Stimulated activated naive CD8-positive, alpha-beta T cell treated with anti-CD3 and anti-CD28 coated beads, Interleukin-15, Interleukin-2, amounts not matched to agents 100 U/mL and 50 U/mL, for 24 hours (primary cell): Measurements from ENCODE around the gene HSD17B14.
"Not testable (repeated sequence)": the region's sequence is repeated elsewhere in the genome, so short reads cannot be mapped to it uniquely, and the experiment has no call there.

ENCODE experiments used
- ATAC-seq: fragments of 150-1000 bp; cut with Tn5 transposase; one replicate; pipeline ENCODE4 v1.10.0; 2021
- DNase-seq: peaks from one replicate; pipeline ENCODE4 v3.0.0; 2021

Gene HSD17B14

DNA sequence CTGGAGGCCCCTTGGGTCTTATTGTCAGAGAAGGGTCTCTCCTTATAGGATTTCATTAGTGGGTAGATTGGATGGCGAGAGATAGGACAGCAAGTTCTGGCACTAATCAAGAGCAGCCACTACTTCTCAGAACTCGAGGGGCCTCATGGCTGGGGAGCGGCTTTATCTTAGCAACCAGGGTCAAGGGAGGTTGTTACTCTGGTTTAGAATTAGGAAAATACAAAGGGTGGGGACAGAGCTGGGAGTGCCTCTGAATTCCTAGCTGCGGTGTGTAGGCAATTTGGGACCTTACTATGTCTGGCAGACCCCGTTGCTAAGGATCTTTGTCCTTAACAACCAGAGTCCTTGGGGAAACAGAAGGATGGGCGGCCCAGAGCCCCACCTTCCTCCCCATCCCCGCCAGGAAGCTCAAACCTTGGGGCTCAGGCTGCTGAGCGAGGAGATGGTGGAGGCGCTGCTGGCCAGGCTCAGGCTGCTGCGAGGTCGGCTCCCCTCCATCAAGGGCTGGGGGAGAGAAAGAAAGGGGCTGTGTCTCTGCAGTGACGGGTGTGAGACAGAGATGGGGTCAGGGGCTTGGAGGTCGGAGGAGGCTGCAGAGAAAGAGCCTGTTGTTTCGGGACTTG lies 30.9 kb upstream of the HSD17B14 start:
- no peak for DNase-seq
- no peak for ATAC-seq

DNA sequence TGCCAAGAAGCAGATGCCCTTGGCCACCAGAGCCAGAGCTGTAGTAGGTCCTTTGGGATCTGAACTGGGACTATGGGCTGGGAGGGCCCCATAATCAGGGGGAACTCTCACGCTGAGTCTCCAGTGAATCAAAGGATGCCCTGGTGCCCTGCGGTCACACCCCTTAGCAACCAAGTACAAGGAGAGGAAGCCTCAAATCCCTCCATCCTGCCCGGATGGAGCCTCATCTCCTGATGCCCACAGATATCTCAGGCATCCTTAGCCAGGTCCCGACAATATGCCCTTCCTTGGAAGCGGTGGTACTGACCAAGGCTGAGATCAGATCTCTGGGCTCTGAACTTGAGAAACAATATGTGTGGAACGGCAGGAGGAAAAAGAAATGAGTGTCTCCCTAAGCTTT lies 30.4 kb upstream of the HSD17B14 start:
- no peak for DNase-seq

DNA sequence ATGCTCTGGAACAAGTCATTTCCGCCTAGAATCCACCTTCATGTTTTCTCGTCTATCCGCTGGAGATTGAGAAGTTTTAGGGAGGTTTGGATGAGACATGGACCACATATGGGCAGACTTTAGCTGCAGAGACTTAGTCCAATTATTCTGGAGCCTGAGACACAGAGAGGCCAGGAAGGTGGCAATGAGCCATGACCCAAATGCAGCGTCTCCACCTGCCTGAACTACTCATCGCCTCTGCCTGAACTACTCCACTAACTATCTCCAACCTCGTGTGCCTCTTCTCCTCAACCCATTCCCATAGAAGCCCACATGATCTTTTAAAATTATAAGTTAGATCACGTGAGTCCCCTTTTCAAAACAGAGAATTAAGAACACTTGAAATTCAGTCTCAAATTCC lies 26.5 kb upstream of the HSD17B14 start:
- no peak for ATAC-seq
- no peak for DNase-seq

More for the DNA sequence above, 30.4 kb upstream of the HSD17B14 start:
- no peak for ATAC-seq

DNA sequence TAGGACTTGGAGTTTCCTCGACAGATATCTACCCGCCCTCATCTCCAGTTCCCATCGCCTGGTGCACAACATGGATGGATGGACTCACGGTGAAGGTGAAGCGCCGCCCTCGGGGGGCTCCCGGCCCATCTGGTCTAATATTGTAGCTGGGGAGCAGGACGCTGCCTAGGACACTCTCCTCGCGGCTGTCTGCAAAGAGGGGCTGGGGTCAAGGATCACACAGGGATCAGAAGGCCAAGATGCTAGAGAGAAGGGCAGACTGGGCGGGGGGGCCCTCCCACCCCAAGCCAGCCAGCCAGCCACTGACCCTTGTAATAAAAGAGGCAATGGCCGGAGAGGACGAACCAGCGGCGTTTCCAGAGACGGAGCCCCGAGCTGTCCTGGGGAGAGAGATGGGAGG lies 25.0 kb upstream of the HSD17B14 start:
- ATAC-seq (no peak), DNase-seq (no peak)

DNA sequence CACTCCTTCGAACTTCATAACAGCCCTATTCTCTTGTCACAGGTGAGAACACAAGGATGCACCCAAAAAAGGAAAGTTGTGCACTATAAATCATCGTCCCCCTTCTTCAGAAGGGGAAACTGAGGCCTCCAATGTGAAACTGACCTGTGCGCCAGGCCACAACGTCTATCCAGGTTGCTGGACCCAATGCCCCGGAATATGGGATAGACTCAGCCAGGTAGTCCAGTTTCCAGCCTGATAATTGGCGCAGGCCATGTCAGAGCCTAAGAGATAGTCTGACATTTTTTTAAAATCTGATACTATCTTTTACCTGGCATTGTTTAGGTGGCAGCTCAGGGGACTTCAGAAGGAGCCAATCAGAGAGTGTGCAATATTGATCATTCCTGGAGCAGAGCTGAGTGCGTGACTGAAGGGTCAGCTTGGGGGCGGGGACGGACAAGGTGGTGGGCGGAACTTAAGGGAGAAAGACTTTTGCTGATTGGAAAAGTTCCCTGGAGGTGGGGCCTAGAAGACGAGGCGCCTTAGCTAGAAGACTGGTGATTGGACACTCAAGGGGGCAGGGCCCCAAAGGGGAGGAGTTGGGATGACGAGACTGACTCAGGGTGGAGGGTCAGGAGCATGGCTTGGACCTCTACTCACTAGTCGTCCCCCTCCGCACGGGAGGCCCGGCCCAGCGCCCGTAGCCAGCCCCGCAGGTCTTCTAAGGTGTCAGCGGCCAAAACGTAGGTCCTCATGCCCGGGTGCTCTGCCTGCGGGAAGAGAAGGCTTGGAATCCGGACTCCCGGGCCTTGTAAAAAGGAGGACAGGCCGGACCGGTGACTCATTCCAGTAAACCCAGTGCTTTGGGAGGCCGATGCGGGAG lies 23.7 kb upstream of the HSD17B14 start:
- peak; percentile 24 for DNase-seq
- ATAC-seq, result no peak

DNA sequence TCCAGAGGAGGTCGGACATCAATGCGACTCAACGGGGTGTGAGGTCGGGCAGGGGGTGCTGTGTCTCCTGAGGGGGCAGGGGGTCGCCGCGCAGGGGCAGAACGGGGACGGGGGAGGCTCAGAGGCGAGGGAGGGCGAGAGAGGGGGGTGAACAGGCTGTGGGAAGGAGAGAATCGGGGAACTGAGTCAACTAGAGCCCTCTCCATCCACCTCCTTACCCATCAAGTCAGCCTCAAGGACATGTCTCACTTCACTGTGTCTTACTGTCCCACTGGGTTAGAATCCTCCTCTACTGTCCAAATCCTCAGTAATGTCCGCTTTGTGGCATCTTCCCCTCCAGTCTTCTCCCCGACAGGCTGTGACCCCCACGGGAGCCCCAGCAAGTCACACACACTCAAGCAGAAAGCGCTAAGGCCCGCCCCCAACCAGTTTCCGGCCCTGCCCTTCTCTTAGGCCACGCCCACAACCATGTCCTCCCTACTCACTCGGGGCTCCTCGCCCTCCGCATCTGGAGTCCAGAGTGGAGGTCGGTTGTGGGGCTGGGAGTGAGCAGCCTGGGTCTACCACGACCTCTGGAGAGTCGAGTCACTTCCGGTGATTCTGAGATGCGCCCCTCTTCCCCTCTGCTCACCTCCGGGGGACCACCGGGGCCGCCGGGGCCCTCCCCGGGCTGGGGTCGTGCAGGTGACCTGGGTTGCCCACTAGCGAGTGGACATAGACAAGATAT lies 22.9 kb upstream of the HSD17B14 start:
- ATAC-seq (peak; percentile 92), DNase-seq (peak; percentile 85)

DNA sequence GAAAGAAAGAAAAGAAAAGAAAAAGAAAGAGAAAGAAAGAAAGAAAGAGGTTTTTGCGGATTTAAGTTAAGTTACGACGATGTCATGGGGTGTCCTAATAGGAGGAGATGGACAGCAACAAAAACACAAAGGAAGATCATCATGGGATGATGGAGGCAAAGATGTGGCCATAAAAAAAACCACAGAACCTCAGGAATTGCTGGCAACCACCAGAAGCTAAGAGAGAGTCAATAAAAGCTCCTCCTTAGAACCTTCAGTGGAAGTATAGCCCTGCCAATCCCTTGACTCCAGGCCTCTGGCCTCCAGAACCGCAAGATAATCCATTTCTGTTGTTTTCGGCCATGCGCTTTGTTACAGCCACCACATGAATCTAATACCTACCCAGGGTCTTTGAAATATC lies 20.6 kb upstream of the HSD17B14 start:
- ATAC-seq, result no peak
- no peak for DNase-seq

DNA sequence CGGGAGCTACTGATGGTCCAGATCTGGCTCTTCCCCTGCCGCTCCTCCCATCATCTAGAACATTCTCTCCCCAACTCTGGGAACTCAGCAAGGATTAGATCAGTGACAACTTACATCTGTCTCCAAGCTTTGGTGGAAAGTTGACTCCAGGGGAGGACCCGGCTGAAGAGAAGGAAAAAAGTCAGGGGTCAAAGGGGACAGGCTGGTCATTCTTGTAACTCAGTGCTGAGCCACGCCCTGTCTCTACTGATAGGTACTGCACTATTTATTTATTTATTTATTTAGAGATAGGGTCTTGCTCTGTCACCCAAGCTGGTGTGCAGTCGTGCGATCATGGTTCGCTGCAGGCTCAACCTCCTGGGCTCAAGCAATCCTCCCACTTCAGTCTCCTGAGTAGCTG lies 17.8 kb upstream of the HSD17B14 start:
- ATAC-seq, result no peak
- DNase-seq, result no peak

DNA sequence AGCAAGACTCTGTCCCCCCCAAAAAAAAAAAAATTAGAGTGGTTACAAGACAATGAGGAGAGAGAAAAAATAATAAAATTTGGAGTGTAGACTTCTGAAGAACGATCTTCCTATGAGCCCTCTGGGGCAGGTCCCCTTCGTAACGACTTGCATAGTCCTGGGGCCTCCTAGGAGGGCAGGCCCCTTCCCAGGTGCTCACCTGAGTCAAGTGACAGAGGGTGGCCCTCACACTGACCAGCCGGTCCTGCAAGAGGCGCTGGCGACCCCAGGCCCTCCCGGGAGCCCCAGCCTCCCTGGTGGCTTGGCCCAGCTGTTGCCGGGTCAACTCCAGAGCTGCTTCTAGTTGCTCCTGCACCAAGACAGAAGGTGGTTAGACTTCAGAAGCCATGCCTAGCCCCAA lies 17.2 kb upstream of the HSD17B14 start:
- ATAC-seq, result no peak
- no peak for DNase-seq

DNA sequence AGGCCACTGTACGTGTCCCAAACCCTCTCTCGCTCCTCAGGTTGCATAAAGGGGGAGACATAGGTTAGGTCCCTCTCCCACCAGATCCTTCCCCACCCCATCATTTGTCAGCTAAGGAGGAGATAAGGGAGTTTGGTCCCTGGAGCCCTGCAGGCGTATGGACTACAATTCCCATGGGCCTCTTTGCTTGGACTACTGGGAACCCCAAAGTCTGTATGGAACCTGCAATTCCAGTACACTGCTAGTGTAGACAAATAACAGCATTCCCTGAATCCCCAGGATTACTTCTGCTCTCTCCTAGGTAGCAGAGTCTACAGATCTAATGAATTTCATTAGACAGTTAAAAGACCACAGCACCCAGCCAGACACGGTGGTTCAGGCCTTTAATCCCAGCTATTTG lies 16.0 kb upstream of the HSD17B14 start:
- no peak for ATAC-seq
- DNase-seq, result no peak

DNA sequence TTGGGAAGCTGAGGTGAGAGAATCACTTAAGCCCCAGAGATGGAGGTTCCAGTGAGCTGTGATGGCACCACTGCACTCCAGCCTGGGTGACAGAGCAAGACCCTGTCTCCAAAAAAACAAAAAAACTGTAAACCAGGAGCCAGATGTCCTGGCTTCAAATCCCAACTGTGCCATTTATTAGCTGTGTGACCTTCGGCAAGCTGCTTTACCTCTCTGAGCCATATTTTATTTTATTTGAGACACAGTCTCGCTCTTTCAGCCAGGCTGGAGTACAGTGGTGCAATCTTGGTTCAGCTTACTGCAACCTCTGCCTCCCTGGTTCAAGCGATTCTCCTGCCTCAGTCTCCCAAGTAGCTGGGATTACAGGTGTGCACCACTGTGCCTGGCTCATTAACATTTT lies 10.4 kb upstream of the HSD17B14 start:
- ATAC-seq, result not testable (repeated sequence)

DNA sequence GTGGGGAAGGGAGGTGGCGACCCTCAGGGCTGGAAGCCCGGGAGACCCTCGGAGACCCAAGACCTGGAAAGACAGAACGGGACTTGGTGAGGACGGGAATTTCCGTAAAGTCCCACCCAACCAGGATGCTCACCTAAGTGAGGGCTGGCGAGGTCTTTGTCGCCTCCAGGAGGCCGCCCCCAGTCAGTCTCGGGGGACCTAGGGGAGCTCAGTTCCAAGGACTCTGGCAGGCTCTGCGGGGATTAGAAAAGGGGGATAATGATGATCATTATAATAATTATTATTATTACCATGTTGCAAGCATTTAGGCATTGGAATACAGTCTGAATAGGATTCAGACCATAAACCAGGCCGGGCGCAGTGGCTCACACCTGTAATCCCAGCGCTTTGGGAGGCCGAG lies 9.1 kb upstream of the HSD17B14 start:
- no peak for ATAC-seq
- no peak for DNase-seq

More for the DNA sequence above, 10.4 kb upstream of the HSD17B14 start:
- not testable (repeated sequence) for DNase-seq

DNA sequence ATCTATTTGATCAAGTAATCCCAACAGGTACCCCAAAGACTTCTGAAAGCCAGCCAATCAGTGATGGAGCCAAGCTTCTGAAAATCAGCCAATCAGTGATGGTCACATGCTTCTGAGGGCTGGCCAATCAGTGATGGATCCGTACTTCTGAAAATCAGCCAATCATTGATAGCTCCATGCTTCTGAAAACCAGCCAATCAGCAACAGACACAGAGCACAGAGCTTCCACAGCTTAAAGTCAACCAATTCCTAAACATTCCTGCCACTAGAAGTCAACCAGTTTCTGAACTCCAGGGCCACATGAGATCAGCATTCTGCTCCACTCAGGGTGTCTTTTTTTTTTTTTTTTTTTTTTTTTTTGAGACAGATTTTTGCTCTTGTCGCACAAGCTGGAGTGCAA lies 8.2 kb upstream of the HSD17B14 start:
- DNase-seq, result no peak
- no peak for ATAC-seq

DNA sequence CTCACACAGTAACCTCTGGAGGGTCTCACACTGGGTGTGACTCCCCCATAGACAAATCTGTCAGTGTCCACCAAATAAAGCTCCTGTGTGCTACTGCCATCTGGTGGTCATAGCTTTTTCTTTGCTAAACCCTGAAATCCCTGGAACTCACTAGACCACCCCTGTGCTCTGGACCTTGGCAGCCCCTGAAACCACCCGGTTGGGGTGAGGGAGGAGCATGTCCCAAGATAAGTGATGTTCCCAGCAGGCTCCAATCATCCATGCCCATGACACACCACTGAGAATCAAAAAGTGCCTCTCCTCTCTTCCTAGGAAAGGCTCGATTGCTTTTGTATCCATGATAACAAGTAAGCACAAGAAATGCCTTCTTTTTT lies 6.5 kb upstream of the HSD17B14 start:
- peak; percentile 48 for DNase-seq
- no peak for ATAC-seq

DNA sequence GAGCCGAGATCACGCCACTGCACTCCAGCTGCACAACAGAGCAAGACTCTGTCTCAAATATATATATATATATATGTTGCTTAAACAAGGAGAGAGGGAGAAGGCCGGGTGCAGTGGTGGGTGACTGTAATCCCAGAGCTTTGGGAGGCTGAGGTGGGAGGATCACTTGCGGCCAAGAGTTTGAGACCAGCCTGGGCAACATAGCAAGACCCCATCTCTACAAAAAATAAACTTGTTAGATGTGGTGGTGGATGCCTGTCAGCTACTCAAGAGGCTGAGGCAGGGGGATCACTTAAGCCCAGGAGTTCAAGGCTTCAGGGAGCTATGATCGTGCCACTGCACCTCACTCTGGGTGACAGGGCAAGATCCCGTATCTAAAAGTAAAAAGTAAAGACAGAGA lies 5.3 kb upstream of the HSD17B14 start:
- ATAC-seq (no peak), DNase-seq (no peak)

DNA sequence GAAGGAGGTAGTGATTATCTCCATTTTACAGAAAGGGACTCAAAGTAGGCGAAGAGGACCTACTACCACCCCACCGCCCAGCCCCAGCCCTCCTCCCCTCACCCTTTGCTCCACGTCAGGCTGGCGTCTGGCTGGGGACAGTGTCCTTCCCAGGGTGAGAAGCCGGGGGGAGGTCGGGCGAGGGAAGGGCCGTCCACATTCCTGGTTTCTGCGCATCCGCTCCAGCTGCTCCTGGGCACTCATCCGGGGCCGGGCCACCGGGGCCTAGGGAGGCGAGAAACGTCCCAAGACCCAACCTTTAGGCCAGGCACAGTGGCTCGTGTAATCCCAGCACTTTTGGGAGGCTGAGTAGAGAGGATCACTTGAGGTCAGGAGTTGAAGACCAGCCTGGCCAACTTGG lies 4.8 kb upstream of the HSD17B14 start:
- DNase-seq, result no peak
- no peak for ATAC-seq

DNA sequence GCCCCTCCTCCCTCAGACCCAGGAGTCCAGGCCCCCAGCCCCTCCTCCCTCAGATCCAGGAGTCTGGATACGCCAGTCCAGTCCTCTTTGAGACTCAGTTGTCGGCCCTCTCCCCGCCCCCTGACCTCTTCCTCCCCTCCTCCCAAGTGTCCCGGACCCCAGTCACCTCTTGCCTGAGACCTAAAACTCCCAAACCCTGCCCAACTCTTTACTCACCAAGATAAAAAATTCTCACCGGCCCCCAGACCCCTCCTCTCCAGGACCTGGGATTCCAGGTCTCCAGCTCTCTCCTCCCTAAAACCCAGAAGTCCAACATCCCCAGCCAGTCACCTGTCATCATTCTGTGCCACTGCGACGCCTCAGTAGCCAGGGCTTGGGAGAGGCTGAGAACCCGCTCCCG lies 1.4 kb upstream of the HSD17B14 start:
- DNase-seq (no peak), ATAC-seq (no peak)

DNA sequence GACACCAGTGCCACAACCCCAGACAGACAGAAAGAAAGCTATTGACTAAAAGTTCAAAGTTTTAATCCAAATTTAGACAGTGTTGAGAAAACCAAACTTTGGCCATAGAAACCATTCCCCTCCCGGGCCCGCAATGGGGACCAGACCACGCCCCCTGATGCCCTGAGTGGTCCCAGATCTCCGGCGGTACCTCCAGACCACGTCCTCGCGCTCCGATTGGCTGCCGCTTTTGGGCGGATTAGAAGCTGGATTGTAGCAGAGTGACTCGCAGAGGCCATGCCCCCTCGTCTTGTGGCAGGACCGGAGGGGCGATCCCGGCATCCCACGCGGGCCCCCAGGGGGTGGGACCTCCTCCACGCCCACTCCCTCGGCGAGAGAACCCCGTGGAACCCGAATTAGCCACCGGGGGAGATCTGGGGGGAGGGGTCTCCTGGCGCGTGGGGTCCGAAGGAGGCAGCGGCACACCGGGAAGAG lies 797 bp upstream of the HSD17B14 start:
- DNase-seq, result peak; percentile 91
- peak; percentile 89 for ATAC-seq

DNA sequence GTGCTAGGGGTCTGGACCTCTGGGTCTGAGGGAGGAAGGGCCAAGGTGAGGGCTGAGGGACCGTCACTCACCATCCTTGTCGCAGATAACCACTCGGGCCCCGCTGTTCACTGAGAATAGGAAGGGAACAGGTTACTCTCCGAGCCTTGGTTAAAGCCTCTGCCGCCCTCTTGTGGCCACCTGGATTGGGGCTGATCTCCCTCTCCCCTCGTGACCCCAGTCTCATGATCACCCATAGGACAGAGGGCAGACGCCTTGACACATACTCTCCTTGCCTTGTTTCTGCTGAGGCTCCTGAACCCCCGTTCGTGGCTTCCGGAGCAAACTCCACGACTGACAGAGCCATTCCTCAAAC lies 580 bp downstream of the HSD17B14 start:
- peak; percentile 98 for DNase-seq
- peak; percentile 97 for ATAC-seq

DNA sequence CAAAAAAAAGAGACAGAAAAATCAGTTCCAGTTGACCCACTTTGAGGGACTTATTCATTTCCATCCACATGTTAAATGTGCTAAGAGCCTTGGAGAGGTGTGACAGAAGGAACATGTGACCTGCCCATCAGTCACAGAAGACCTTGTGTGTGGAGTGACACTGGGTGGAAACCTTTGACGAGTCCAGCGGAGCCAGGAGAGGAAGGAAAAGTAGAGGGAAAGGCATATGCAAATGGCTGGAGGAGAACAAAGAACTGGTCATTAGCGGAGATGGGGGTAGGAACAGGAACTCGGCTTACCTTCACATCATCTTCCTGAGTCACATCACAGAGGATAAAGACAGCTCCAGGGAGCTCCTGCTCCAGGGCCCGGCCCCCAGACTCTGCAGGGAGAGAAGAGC lies 2.3 kb downstream of the HSD17B14 start:
- ATAC-seq (no peak), DNase-seq (no peak)

DNA sequence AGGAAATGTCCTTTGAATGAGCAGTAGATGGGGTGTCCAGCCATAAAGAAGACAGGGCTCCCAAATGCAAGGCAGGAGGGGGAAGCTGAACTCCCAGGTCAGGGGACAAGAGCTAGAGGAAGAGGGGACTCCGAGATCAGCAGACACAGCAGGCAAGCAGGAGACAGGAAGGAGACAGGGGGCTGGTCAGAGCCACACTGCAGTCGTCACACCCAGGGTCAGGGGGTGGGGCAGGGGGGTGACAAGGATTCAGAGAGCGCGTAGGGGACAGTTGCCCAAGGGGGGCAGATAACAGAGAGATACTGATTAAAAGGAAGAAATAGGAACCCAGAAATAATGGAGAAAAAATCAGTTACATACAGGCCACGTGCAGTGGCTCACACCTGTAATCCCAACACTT lies 3.2 kb downstream of the HSD17B14 start:
- DNase-seq, result no peak
- no peak for ATAC-seq

DNA sequence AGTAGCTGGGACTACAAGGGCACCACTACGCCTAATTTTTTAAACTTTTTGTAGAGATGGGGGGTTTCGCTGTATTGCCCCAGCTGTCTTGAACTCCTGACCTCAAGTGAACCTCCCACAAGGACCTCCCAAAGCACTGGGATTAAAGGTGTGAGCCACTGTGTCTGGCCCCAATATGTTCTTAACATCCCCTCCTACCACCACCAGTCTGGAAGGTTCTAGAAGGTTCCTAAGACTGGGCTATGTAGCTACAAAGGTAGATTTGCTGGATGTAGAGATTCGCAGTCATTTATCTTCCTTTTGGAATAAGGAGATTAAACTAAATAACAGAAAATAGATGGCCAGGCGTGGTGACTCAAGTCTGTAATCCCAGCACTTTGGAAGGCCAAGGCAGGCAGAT lies 5.3 kb downstream of the HSD17B14 start:
- DNase-seq, result no peak
- ATAC-seq, result no peak

DNA sequence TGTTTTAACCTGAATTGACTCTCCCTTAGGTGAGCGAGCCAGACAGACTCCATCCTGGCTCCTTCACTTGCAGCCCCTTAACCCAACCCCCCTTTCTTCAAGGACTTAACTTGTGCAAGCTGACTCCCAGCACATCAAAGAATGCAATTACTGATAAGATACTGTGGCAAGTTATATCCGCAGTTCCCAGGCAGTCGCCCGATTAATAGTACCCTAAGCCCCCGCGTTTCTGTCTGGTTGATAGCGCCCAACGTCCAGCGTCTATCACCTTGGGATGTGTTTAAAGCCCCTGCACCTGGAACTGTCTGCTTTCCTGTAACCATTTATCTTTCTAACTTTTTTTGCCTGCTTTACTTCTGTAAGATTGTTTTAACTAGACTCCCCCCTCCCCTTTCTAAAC lies 6.2 kb downstream of the HSD17B14 start:
- ATAC-seq (no peak), DNase-seq (no peak)
